Fibroblast of lung (primary cell): ENCODE results near the gene CAMTA1. TPM values are rescaled to one million over a fixed set of nuclear protein-coding genes. Genes with fewer than 3 reads are reported as not detected.

ENCODE experiments used
- DNase-seq, 2 donors: peaks; one replicate each; pipeline versions ENCODE4 v3.0.0 to v3.0.0-alpha.2; 2010; ENCODE audit warnings: low read depth in 2 of 2
- H2AFZ ChIP-seq: 2 replicates; pipeline ENCODE4 v1.5.1; 2012; ENCODE audit warnings: low read length, control low read depth, inconsistent platforms
- H3K27ac ChIP-seq: 2 replicates; pipeline ENCODE4 v1.5.1; 2011; ENCODE audit warnings: low read length, control low read depth; ENCODE audit not compliant: insufficient read depth
- H3K27me3 ChIP-seq: 2 replicates; pipeline ENCODE4 v1.5.1; 2011; ENCODE audit warnings: mild to moderate bottlenecking, low read length; ENCODE audit not compliant: control insufficient read depth, insufficient read depth
- H3K36me3 ChIP-seq: 2 replicates; pipeline ENCODE4 v1.5.1; 2011; ENCODE audit warnings: low read length; ENCODE audit not compliant: control insufficient read depth, insufficient read depth
- H3K4me1 ChIP-seq: 2 replicates; pipeline ENCODE4 v1.5.1; 2011; ENCODE audit warnings: low read length; ENCODE audit not compliant: control insufficient read depth, insufficient read depth; ENCODE audit errors: extremely low read depth
- H3K4me2 ChIP-seq: 2 replicates; pipeline ENCODE4 v1.5.1; 2011; ENCODE audit warnings: low read length, control low read depth; ENCODE audit not compliant: insufficient read depth; ENCODE audit errors: extremely low read depth
- H3K4me3 ChIP-seq, 4 experiments: fragments of 200-600 bp in 1 of 4; sonication (generic) in 1 of 4; replicated peaks in 1 of 4; 2 replicates each; pipeline ENCODE4 v1.5.1; 2011 to 2016; ENCODE audit warnings: low read length in 4 of 4, low read depth in 3 of 4, mild to moderate bottlenecking in 3 of 4, control low read depth in 2 of 4, inconsistent platforms in 1 of 4, mixed read lengths in 1 of 4; ENCODE audit not compliant: insufficient read depth in 1 of 4; ENCODE audit errors: control extremely low read depth in 1 of 4
- H3K79me2 ChIP-seq: 2 replicates; pipeline ENCODE4 v1.5.1; 2012; ENCODE audit warnings: mild to moderate bottlenecking, low read length, inconsistent platforms; ENCODE audit not compliant: control insufficient read depth, insufficient read depth
- H3K9ac ChIP-seq: 2 replicates; pipeline ENCODE4 v1.5.1; 2011; ENCODE audit warnings: mild to moderate bottlenecking, low read length, control low read depth; ENCODE audit not compliant: insufficient read depth
- H3K9me3 ChIP-seq: 2 replicates; pipeline ENCODE4 v1.5.1; 2012; ENCODE audit warnings: low read depth, low read length; ENCODE audit not compliant: control insufficient read depth, insufficient read depth
- H4K20me1 ChIP-seq: 2 replicates; pipeline ENCODE4 v1.5.1; 2011; ENCODE audit warnings: low read length; ENCODE audit not compliant: control insufficient read depth, insufficient read depth; ENCODE audit errors: extremely low read depth
- EZH2 ChIP-seq: IDR thresholded peaks from 2 replicates; pipeline ENCODE4 v1.5.1; 2012; ENCODE audit warnings: low read length, control low read depth, mild to moderate bottlenecking; ENCODE audit errors: missing control alignments
- polyA plus RNA-seq, 2 donors: library from polyadenylated mRNA; depleted of rRNA in 1 of 2; stranded (reverse) in 1 of 2; unstranded in 1 of 2; fragments of >200 nt; gene quantifications; 2 replicates each; pipeline ENCODE4 v1.2.1, GENCODE V29; 2011 to 2012; ENCODE audit warnings: missing spikeins in 1 of 2
- total RNA-seq: library from RNA; depleted of rRNA; stranded (reverse); fragments of >200 nt; gene quantifications from 2 replicates; pipeline ENCODE4 v1.2.1, GENCODE V29; 2014
- TF ChIP-seq, protein P1 (sequence below), 2 donors: IDR thresholded peaks in 1 of 2; conservative IDR thresholded peaks in 1 of 2; 1 replicate in 1 of 2; 2 replicates in 1 of 2; pipeline ENCODE4 v1.5.1; 2011 to 2012; ENCODE audit warnings: low read length in 2 of 2, control low read depth in 1 of 2, inconsistent platforms in 1 of 2, low read depth in 1 of 2, mild to moderate bottlenecking in 1 of 2

Gene CAMTA1
- total and polyA plus RNA-seq, 2 donors (not counting 1 experiment from before 2014, with no cell fraction given): 47.6 to 86.0 TPM

DNA sequence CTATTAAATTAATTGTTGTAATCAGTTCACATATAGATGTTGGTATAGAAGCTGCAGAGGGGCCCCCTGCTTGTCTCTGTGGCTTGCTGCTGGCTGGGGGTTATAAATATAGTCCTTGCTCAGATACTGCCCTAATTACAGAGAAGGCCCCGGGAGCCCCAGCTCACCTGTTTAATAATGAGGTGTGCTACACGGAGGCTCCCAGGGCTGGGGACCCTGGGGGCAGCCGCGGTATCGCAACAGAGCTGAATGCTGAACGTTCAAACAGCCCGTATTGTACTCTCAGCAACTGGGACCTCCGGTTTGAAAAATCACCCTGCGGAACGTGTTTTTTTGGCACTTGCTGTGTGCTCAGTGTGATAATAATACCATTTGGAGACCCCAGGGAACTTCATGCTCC, 309.3 kb downstream of the CAMTA1 start:
- Histone ChIP-seq H3K9me3 (no peaks in the 10 kb centered on the region), H3K9ac (no peak overlapping the region), H3K36me3 (no peaks in the 10 kb centered on the region), H3K4me3 (no peak overlapping the region), H4K20me1 (no peaks in the 10 kb centered on the region), H3K79me2 (no peaks in the 10 kb centered on the region), H3K27me3 (no peaks in the 10 kb centered on the region), H3K4me2 (no peak overlapping the region), H2AFZ (no peak overlapping the region), H3K27ac (no peak overlapping the region), H3K4me1 (no peaks in the 10 kb centered on the region)
- DNase-seq: no peak
- no peak for TF ChIP-seq EZH2
- TF ChIP-seq, protein P1, sequence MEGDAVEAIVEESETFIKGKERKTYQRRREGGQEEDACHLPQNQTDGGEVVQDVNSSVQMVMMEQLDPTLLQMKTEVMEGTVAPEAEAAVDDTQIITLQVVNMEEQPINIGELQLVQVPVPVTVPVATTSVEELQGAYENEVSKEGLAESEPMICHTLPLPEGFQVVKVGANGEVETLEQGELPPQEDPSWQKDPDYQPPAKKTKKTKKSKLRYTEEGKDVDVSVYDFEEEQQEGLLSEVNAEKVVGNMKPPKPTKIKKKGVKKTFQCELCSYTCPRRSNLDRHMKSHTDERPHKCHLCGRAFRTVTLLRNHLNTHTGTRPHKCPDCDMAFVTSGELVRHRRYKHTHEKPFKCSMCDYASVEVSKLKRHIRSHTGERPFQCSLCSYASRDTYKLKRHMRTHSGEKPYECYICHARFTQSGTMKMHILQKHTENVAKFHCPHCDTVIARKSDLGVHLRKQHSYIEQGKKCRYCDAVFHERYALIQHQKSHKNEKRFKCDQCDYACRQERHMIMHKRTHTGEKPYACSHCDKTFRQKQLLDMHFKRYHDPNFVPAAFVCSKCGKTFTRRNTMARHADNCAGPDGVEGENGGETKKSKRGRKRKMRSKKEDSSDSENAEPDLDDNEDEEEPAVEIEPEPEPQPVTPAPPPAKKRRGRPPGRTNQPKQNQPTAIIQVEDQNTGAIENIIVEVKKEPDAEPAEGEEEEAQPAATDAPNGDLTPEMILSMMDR (conservative IDR thresholded peaks at IDR 0.05 in 1 of 2, IDR thresholded peaks at IDR 0.05 in 1 of 2; ENCODE audit: low read depth in 1 of 2, low read length in 2 of 2): no peak

DNA sequence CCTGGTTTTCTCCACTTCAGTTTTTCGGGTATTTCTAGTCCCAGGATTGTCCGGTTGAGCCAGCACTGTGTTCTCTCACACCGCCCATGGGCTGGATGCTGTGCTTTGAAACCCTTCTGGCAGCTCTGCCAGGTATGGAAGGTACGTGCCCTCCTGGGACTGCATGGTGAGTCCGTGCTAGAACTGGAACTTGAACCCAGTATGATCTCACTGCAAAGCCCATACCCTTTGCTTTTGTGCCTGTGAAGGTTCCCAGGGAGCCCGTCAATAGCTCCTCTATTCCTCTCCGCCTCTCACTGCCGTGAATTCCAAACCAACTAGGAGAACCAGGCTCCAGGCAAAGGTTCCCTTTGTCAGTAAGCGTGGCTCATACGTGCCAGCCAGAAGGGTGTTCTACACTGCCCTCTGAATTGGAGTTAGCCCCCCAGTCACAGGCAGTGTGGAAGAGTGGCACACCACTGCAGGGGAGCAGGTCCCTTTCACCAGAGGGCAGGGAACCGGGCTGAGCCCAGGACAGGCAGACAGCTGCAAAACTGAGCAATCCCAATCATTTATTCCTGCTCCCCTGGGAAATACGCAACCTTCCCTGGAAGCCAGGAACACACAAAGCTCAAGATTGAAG, 310.2 kb downstream of the CAMTA1 start:
- H4K20me1 ChIP-seq: no peaks in the 10 kb centered on the region
- no peaks in the 10 kb centered on the region for H3K9me3 ChIP-seq
- no peaks in the 10 kb centered on the region for H3K36me3 ChIP-seq
- H2AFZ ChIP-seq: no peak overlapping the region
- no peak overlapping the region for H3K4me3 ChIP-seq
- no peak overlapping the region for H3K4me2 ChIP-seq
- TF ChIP-seq EZH2: no peak
- TF ChIP-seq, protein P1 (conservative IDR thresholded peaks at IDR 0.05 in 1 of 2, IDR thresholded peaks at IDR 0.05 in 1 of 2; ENCODE audit: low read depth in 1 of 2, low read length in 2 of 2): no peak
- no peaks in the 10 kb centered on the region for H3K4me1 ChIP-seq
- H3K79me2 ChIP-seq: no peaks in the 10 kb centered on the region
- H3K9ac ChIP-seq: no peak overlapping the region
- no peak overlapping the region for H3K27ac ChIP-seq
- no peak for DNase-seq
- H3K27me3 ChIP-seq: no peaks in the 10 kb centered on the region

DNA sequence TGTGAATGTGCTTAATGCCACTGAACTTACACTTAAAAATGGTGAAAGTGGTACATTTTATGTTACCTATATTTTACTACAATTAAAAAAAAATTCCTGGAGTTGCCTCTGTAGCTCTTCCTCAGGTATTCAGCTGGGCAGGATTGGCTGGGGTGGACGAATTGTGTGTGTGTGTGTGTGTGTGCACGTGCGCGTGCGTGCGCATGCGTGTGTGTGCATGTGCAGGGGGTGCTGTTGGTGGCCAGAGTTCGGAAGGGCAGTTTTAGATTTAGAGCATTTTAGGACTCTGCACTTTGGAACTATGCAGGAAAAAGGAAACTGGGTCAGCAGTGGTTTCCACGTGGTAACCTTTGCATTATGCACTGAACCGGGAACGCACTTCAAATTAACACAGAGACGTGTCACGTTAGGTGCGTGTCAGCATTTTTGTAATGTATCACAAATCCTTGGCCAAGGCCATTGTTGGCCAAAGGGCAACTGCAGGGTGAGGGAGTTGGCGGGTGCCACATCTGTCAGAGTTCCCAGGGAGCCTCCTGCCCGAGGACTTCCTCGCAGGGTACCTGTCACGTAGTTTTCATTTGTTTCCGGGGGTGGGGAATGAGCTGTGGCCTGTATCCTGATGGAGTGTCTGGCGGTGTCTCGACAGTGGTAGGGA, 312.8 kb downstream of the CAMTA1 start:
- H3K27me3 ChIP-seq: no peaks in the 10 kb centered on the region
- H3K36me3 ChIP-seq: no peaks in the 10 kb centered on the region
- H3K4me3 ChIP-seq: no peak overlapping the region

More for the DNA sequence above, 312.8 kb downstream of the CAMTA1 start:
- Histone ChIP-seq H4K20me1 (no peaks in the 10 kb centered on the region), H2AFZ (no peak overlapping the region), H3K27ac (no peak overlapping the region), H3K4me1 (no peaks in the 10 kb centered on the region), H3K79me2 (no peaks in the 10 kb centered on the region), H3K9me3 (no peaks in the 10 kb centered on the region), H3K4me2 (no peak overlapping the region), H3K9ac (no peak overlapping the region)
- TF ChIP-seq EZH2: no peak
- TF ChIP-seq, protein P1 (conservative IDR thresholded peaks at IDR 0.05 in 1 of 2, IDR thresholded peaks at IDR 0.05 in 1 of 2; ENCODE audit: low read depth in 1 of 2, low read length in 2 of 2): no peak
- DNase-seq: no peak
